ENCODE data around the gene MICAL3.

Gene MICAL3

DNA sequence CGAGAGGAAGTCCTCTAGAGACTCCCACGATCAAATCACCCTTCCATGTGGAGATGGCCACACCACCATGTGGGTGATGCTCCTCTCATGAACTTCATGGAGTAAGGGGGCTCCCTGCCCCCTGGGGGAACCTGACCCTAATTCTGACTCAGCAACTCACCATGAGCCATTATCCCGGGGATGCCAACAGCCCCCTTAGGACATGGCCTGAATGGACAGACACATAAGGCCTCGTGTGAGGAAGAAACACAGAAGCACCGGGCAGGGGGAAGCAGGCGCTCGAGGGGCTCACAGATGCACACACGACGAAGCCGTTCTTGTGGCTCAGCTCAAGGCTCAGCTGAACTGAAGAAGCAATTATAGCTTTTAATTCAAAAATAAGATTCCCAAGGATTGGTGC, 150.6 kb downstream of the MICAL3 start:
- TF ChIP-seq, protein P1, sequence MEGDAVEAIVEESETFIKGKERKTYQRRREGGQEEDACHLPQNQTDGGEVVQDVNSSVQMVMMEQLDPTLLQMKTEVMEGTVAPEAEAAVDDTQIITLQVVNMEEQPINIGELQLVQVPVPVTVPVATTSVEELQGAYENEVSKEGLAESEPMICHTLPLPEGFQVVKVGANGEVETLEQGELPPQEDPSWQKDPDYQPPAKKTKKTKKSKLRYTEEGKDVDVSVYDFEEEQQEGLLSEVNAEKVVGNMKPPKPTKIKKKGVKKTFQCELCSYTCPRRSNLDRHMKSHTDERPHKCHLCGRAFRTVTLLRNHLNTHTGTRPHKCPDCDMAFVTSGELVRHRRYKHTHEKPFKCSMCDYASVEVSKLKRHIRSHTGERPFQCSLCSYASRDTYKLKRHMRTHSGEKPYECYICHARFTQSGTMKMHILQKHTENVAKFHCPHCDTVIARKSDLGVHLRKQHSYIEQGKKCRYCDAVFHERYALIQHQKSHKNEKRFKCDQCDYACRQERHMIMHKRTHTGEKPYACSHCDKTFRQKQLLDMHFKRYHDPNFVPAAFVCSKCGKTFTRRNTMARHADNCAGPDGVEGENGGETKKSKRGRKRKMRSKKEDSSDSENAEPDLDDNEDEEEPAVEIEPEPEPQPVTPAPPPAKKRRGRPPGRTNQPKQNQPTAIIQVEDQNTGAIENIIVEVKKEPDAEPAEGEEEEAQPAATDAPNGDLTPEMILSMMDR (conservative IDR thresholded peaks at IDR 0.05; ENCODE audit: low read depth, low read length) = no peak
- DNase-seq (ENCODE audit: low read depth) = no peak

DNA sequence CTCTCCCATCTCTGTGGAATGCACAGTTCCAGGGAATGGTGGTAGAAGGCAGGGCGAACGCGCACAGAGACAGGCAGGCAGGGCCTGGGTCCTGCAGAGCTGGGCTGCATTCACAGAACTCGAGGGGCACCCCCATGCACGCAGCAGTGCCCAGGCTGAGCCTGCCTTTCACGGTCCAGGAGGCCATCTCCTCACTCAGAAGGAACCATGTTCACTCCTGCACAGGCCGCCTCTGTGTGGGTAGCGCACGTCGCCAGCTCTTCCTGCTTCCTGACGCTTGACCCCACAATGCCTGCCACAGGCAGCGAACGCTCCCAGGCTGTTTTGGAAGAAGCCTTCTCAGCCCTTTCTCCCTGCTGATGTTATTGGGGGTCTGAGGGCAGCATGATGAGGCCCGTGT, 151.2 kb downstream of the MICAL3 start:
- no peak for DNase-seq (ENCODE audit: low read depth)
- TF ChIP-seq, protein P1 (conservative IDR thresholded peaks at IDR 0.05; ENCODE audit: low read depth, low read length) = no peak

More for the DNA sequence above, 150.6 kb downstream of the MICAL3 start:
- no peak overlapping the region for H3K4me3 ChIP-seq (ENCODE audit: low read length)

DNA sequence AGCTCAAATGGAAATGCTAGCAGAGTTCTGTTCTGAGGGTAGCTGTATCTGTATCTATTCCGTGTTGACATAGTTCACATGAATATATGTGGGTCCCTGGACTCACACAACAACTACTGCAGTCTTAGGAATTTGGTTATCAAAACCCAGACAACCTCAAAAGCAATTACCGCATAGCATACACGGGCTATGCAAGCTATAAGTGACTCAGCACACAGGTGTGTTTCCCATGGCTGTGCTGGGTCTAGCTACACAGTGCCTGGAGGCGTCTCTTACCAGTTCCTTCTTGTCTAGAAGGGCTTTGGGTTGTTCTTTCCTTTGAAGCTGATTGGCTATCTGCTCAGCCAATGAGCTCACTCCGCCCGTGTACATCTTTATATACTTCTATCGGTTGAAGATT, 151.9 kb downstream of the MICAL3 start:
- DNase-seq (ENCODE audit: low read depth) = no peak
- no peak overlapping the region for H3K4me3 ChIP-seq (ENCODE audit: low read length)
- TF ChIP-seq, protein P1 (conservative IDR thresholded peaks at IDR 0.05; ENCODE audit: low read depth, low read length) = no peak

More for the DNA sequence above, 151.2 kb downstream of the MICAL3 start:
- H3K4me3 ChIP-seq (ENCODE audit: low read length) = no peak overlapping the region

DNA sequence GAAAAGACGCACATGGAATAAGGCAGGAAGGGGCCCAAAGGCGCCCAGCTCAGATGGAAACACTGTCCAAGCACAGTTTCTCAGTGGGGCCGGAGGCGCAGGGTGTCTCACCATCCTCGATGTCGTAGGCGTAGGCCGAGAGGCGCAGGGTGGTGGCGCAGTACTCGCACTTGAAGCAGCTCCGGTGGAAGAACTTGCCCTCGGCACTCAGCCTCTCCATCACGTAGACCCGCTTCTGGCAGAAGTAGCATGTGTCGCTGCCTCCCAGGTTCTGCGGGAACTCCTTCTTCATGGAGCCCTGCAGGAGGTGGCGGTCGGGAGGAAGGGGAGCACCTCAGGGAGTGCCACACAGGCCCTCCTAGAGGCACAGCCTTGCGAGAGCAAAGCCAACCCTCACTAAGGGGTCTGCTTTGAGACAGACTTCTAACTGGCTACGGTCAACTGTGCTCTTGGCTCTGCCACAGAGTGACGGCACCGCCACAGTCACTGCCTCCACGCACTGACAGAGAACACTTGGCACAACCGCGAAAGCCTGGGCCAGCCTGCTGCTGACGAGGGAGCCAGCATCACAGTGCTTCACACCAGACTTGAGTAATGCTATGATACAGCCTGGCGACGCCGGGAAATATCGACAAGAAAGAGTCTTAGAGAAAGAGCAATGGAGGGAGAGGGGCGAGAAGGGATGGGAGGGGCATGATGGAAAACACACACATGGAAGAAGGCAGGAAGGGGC, 152.5 kb downstream of the MICAL3 start:
- TF ChIP-seq, protein P1 (conservative IDR thresholded peaks at IDR 0.05; ENCODE audit: low read depth, low read length) = no peak
- no peak overlapping the region for H3K4me3 ChIP-seq (ENCODE audit: low read length)
- DNase-seq (ENCODE audit: low read depth) = no peak

DNA sequence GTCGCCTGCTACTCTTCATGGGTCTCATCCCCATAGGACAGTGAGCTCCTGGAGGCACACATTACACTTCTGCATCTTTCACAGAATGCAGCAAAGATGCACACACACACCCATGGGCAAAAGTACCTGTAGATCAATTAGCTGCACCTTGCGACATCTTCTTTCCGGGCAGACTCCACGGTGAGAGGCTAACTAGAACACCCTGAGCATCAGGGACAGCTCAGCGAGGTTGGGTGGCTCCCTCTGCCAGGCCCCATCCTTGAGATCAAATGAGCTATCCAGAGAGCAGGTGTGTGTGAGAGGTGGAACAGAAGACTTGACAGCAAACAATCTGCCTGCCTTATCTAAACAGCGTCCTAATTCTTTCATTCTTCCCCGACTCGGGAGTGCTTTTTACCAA, 154.0 kb downstream of the MICAL3 start:
- no peak overlapping the region for H3K4me3 ChIP-seq (ENCODE audit: low read length)
- TF ChIP-seq, protein P1 (conservative IDR thresholded peaks at IDR 0.05; ENCODE audit: low read depth, low read length) = no peak
- DNase-seq (ENCODE audit: low read depth) = no peak

DNA sequence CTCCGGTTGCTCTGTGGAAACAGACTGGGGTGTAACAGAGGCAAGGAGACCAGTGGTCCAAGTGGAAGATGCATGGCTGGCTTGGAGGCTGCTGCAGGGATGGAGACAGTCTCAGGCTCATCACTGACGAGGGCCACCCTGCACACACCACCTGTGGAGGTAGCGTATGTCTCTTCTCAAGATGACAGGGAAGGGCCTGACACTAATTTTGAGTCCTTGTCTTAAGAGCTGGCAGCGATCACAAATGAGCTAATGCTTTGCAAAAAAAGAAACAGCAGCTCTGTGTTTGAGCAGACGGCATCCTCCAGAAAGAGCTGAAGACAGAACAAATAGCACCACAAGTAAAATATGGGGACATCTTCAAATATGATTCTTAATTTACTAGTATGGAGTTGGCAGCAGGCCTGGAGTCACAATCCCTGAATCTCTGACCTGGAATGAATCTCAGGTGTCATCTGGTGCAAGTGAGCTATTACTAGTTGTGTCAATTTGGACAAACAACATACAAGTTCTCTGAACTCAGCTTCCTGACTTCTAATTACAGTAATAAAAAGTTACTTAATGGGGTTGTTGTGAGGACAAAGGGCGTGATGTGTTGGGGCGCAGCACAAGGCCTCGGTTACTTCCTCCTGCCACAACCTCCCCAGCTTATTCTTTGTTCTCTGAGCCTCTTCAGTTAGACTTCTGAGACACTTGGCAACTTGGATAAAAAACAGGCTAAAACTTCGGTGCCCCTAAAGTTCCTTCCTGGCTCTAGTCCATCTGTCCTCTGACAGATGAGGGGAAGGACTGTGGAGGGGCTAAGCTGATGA, 154.9 kb downstream of the MICAL3 start:
- TF ChIP-seq, protein P1 (conservative IDR thresholded peaks at IDR 0.05; ENCODE audit: low read depth, low read length) = no peak
- no peak for DNase-seq (ENCODE audit: low read depth)
- no peak overlapping the region for H3K4me3 ChIP-seq (ENCODE audit: low read length)

Data from retinal pigment epithelial cell (primary cell).